LNCAP (cell line): Measurements from ENCODE around the gene BAIAP2.
A peak's percentile ranks its signal among the peaks of the same experiment; 100 is the strongest.

Experiments used
- CTCF ChIP-seq: fragments of 450-650 bp; IDR thresholded peaks from 2 replicates; pipeline ENCODE4 v1.5.1; 2017; ENCODE audit warnings: mild to moderate bottlenecking

The BAIAP2 gene

GRCh38 chr17:81034779-81035520 is at the start of gene BAIAP2:
BAIAP2 (plus strand) TSS chr17:81035151; CDS start chr17:81035255, 104 bp downstream.
- TF ChIP-seq CTCF, result peak; percentile 14; the same call in 1 of the 2 replicates

DNA sequence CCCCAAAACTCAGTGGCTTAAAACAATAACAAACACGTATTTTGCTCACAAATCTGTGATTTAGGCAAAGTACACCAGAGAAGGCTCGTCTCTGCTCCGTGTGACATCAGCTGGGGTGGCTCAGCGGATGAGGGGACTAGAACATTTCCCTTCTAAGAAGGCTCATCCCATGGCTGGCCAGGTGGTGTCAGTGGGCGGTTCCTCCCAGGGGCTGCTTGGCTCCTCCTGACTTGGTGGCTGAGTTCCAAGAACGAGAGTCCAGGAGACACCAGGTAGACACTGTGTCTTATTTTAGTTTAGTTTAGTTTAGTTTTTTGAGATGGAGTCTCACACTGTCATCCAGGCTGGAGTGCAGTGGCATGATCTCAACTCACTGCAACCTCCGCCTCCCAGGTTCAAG is 48.9 kb upstream of the BAIAP2 start:
- TF ChIP-seq CTCF, result no peak

DNA sequence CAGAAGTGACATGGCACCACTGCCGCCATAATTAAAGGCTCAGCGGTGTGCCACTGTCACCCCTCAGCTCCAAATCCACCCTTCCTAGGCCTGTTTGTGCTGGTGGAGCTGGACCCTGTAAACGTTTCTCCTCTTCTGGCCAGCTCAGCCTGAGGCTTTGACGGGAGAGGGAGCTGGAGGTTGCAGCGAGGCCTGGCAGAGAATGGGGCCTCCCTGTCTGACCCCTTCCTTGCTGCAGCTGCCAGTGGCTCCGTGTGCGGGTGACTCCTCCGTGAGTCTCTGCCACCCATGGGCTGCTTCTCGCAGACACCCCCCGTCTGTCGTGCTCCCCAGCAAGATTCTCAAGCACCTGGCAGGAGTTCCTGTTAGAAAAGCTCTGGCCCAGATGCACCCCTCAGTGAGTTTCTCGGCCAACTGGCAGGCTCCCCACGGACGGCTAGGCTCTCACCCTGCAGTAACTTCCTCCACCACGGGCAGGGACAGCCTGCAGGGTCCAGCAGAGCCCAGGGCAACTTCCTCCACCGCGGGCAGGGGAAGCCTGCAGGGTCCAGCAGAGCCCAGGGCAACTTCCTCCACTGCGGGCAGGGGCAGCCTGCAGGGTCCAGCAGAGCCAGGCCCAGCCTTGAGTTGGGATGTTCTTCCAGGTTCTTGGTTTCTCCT is 48.0 kb upstream of the BAIAP2 start:
- no peak for TF ChIP-seq CTCF

GRCh38 chr17:80987941-80988461 is 47.0 kb upstream of the BAIAP2 start:
- no peak for TF ChIP-seq CTCF

DNA sequence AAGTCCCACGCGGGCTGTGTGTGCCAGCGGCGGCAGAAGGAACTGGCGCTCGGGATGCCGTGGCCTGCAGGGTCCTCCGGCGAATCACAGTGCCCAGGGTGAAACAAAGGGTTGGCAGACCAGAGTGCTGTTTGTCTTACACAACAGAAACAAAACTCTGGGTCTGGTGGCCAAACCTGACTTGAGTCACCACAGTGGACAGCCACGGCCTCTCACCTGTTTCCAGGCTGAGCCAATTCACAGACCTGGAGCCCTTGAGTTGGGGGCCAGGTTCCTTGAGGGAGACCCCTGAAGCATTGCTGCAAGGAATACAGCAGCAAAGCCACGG is 45.4 kb upstream of the BAIAP2 start:
- no peak for TF ChIP-seq CTCF

- TF ChIP-seq CTCF, result no peak
These were observed 43.9 kb upstream of the BAIAP2 start for GRCh38 chr17:80990921-80991644.

DNA sequence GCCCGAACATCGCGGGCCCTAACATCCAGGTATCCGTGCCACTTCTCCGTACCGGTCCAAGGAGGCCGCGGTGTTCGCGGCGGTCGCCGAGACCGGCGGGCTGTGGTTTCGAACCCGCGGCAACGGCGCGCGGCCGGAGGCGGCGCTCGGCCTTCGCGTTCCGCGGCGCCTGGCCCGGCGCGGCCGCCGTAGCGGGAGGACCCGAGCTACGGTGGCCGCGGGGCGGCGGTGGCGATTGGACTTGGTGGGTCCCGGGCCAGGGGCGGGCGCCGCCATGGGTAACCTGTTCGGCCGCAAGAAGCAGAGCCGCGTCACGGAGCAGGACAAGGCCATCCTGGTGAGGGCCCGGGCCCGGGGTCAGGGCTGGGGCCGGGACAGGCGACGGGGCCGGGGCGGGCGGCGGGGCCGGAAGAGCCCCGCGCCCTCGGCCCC is 43.3 kb upstream of the BAIAP2 start, which contains the start of gene CHMP6:
TSS of gene CHMP6 (plus strand) at position 197 of the 432 bp plus-strand sequence. CDS start at position 275, 78 bp downstream.
- peak; percentile 24; the same call in 1 of the 2 replicates for TF ChIP-seq CTCF
